Measurements from ENCODE around the gene ITIH5. TPM values are rescaled to one million over a fixed set of nuclear protein-coding genes. Genes with fewer than 3 reads are reported as not detected.

The ITIH5 gene
- total and polyA plus RNA-seq, 4 donors, result 0.88 to 68.5 (median 6.4) TPM

- H3K4me1 ChIP-seq (ENCODE audit: control insufficient read depth in 5 of 5, insufficient read depth in 5 of 5, low read length in 5 of 5), result no peaks in the 10 kb centered on the region
- H3K9ac ChIP-seq (ENCODE audit: insufficient read depth in 1 of 2, low read length in 2 of 2), result no peak overlapping the region
- DNase-seq (no peak), ATAC-seq (ENCODE audit: insufficient read depth, low FRiP score) (no peak)
- TF ChIP-seq CTCF (IDR thresholded peaks at IDR 0.05; ENCODE audit: control extremely low read depth, extremely low read depth), result no peak
- H3K4me3 ChIP-seq, result no peak overlapping the region
- H3K36me3 ChIP-seq (ENCODE audit: control insufficient read depth in 4 of 4, insufficient read depth in 4 of 4, low read length in 4 of 4), result no peaks in the 10 kb centered on the region
- 94 to 95% methylated on average over 4 of the region's 4 CpGs for WGBS, 2 donors
- H3K27ac ChIP-seq (ENCODE audit: low read depth in 1 of 2, low read length in 1 of 2), result no peak overlapping the region
- H3K9me3 ChIP-seq (ENCODE audit: control insufficient read depth in 4 of 4, insufficient read depth in 3 of 4, low read length in 3 of 4), result no peaks in the 10 kb centered on the region
- H3K27me3 ChIP-seq (ENCODE audit: control insufficient read depth in 3 of 3, insufficient read depth in 3 of 3, low read length in 2 of 3), result no peaks in the 10 kb centered on the region
Observed at GRCh38 chr10:7708832-7709231, 42.1 kb upstream of the ITIH5 start.

GRCh38 chr10:7707858-7708622 is 41.3 kb upstream of the ITIH5 start:
- TF ChIP-seq CTCF (IDR thresholded peaks at IDR 0.05; ENCODE audit: control extremely low read depth, extremely low read depth), result no peak
- 85 to 89% methylated on average over 5 of the region's 5 CpGs for WGBS, 2 donors
- Histone ChIP-seq H3K4me3 (no peak overlapping the region), H3K27me3 (ENCODE audit: control insufficient read depth in 3 of 3, insufficient read depth in 3 of 3, low read length in 2 of 3) (no peaks in the 10 kb centered on the region), H3K27ac (ENCODE audit: low read depth in 1 of 2, low read length in 1 of 2) (no peak overlapping the region), H3K9ac (ENCODE audit: insufficient read depth in 1 of 2, low read length in 2 of 2) (no peak overlapping the region), H3K9me3 (ENCODE audit: control insufficient read depth in 4 of 4, insufficient read depth in 3 of 4, low read length in 3 of 4) (no peaks in the 10 kb centered on the region), H3K36me3 (ENCODE audit: control insufficient read depth in 4 of 4, insufficient read depth in 4 of 4, low read length in 4 of 4) (no peaks in the 10 kb centered on the region), H3K4me1 (ENCODE audit: control insufficient read depth in 5 of 5, insufficient read depth in 5 of 5, low read length in 5 of 5) (no peaks in the 10 kb centered on the region)
- ATAC-seq (ENCODE audit: insufficient read depth, low FRiP score), result no peak
- no peak for DNase-seq

- Histone ChIP-seq H3K4me3 (no peak overlapping the region), H3K9me3 (ENCODE audit: control insufficient read depth in 4 of 4, insufficient read depth in 3 of 4, low read length in 3 of 4) (no peaks in the 10 kb centered on the region), H3K27me3 (ENCODE audit: control insufficient read depth in 3 of 3, insufficient read depth in 3 of 3, low read length in 2 of 3) (no peaks in the 10 kb centered on the region), H3K36me3 (ENCODE audit: control insufficient read depth in 4 of 4, insufficient read depth in 4 of 4, low read length in 4 of 4) (no peaks in the 10 kb centered on the region), H3K9ac (ENCODE audit: insufficient read depth in 1 of 2, low read length in 2 of 2) (no peak overlapping the region), H3K4me1 (ENCODE audit: control insufficient read depth in 5 of 5, insufficient read depth in 5 of 5, low read length in 5 of 5) (no peaks in the 10 kb centered on the region), H3K27ac (ENCODE audit: low read depth in 1 of 2, low read length in 1 of 2) (no peak overlapping the region)
- ATAC-seq (ENCODE audit: insufficient read depth, low FRiP score), result no peak
- 46 to 67% methylated on average over 4 of the region's 4 CpGs for WGBS, 2 donors
- no peak for TF ChIP-seq CTCF (IDR thresholded peaks at IDR 0.05; ENCODE audit: control extremely low read depth, extremely low read depth)
- DNase-seq, result no peak
Observed at GRCh38 chr10:7707102-7707501, 40.3 kb upstream of the ITIH5 start.

Data from lung (tissue), 12 donors.